NCI-H345 treated with DMSO at 0.1 percent for 48 hours (cell line): Measurements from ENCODE around the gene TMEM179.

Experiments used
- DNase-seq: peaks from one replicate; lab custom pipeline; 2025; ENCODE audit not compliant: unreplicated experiment; lab: John Stamatoyannopoulos, UW

TMEM179 gene

DNA sequence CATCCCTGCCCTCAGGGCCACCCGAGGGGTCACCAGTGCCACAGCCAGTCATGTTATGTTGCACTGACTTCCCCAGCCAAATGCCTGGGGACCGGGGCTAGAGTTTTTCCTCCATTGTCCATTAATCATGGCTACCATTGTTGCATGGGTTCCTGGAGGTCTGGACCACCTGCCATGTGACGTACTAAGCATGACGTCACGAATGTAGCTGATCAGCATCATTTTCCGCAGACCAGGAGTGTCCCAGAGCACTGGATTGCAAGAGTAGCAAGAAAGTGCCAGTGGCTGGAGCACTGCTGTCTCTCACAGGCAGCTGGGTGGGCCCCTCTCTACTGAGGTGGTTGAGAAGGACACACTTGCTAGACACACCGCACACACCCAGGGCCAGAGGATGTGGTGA is 31.9 kb downstream of the TMEM179 start:
- DNase-seq = no peak

DNA sequence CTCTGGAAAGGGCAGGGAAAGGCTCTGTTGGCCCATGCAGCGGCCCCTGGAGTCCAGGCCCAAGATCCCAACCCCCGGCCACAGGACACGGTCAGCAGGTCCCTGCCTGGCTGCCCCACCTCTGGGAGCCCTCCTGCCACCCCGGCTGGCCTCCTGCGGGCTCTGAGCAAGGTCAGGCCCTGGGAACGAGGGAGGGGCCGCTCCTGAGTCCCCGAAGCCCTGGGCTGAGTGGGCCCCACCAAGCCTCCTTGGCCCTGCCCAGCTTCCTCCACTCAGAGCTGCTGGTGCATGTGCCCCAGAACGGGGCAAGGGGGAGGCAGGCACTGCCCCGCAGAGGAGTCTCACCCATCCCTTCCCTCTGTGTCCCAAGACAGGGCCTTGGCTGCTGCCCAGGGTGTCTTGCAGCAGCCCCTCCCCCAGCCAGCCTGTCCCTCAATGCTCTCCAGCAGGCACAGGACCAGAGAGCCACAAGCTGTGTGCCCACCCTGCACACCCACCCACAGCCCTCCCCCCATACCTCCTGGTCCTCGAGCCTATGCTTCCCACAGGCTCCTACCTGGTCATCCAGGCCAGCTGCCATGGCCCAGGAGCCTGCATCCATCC is 32.4 kb downstream of the TMEM179 start:
- DNase-seq = no peak

DNA sequence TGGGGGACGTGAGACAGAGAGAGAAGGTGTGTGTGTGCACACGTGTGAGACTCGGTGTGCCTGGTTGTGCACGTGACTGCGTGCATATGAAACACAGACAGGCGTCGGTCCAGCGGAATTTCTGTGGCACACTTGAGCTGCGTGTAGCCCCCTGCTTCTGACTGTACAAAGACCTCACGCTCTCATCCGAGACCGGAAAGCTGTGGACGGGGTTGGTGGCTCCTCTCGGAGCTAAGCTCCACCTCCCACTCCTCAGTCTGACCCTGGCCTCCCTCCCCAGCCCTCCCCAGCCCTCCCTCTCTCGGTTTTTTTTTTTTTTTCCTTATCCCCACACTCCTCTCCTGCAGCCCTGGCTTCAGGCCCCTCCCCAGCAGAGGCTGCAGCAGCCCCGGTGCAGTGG is 33.3 kb downstream of the TMEM179 start:
- no peak for DNase-seq

DNA sequence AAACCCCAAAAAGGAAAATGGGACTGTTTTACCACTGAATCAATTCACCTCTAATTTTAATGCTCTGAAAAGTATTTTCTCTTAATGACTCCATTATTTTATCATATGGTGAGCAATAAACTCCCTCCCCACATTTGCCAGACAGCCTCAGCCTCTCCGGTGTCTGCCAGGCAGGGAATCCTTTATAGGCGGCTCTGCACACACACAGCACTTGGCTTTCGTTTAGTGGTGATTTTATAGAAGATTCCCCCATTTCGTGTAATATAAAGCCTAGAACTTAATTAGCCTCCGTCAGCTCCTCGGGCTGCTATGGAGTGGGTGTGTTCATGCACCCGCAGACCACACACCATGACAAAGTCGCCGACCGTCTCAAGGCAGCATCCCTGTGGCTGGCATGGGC is 35.1 kb downstream of the TMEM179 start:
- DNase-seq = no peak

DNA sequence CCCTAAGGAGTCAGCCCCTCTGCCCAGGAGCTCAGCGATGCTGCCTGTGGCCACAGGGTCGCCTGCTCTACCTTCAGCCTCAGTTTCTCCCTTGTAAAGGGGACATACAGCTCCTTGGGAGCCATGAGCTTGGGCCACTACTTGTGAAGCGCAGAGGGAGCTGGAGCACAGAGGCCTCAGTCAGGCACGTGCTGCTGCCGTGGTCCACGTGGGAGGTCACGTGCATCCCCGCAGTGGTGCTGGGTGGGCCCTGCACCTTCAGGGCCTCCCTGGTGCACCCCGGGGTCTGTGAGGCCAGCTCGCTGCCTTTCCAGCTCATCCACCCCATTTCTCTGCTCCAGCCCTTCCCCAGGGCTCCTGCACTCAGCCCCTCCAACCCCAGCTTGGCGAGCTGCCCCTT is 36.0 kb downstream of the TMEM179 start:
- no peak for DNase-seq

DNA sequence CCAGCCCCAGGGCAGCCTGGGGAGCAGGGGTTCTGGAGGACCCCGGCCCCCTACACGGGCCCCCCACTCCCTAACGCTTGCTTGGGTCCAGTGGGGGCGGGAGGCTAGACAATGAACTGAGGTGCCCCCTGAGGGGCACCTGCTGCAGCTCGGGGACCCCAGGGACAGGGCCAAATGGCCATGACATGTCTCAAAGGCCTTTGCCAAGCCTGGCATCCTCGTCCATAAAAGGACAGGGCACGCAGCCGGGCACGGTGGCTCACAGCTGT is 36.7 kb downstream of the TMEM179 start:
- DNase-seq = no peak

DNA sequence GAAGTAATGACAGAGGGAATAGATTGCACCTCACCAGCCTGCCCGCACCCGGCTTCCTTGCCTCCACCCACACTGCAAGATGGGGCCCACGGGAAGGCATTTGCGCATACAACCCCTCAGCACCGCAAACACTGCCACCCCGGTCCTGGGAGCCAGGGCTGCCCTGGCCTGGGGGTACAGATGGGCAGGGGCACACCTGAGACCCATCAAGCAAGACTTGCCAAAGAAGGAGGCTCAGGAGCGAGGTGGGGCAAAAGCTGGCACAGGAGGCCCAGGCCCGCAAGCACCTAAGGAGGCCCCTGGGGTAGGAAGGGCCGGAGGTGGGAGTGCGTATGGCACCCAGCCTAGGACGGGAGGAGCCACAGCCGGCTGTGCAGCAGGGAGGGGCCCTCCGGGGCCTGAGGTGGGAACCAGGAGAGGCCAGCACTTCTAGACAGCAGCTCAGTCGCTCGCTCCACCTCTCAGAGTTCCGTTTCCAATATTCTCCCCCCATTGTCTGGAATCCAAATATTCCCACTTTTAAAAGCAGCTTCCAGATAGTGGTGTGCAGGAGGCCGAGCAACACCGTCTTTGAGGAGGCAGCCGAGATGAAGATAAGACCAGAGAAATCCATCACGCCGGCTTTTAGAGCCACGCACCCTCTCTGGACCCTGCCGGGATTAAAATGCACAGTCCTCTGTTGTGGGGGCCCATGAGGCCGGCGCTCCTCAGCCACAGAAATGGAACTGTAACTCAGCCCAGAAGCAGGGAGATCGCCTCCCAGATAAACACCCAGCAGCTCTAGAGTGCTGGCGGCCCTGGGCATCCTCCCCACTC is 37.2 kb downstream of the TMEM179 start:
- no peak for DNase-seq

DNA sequence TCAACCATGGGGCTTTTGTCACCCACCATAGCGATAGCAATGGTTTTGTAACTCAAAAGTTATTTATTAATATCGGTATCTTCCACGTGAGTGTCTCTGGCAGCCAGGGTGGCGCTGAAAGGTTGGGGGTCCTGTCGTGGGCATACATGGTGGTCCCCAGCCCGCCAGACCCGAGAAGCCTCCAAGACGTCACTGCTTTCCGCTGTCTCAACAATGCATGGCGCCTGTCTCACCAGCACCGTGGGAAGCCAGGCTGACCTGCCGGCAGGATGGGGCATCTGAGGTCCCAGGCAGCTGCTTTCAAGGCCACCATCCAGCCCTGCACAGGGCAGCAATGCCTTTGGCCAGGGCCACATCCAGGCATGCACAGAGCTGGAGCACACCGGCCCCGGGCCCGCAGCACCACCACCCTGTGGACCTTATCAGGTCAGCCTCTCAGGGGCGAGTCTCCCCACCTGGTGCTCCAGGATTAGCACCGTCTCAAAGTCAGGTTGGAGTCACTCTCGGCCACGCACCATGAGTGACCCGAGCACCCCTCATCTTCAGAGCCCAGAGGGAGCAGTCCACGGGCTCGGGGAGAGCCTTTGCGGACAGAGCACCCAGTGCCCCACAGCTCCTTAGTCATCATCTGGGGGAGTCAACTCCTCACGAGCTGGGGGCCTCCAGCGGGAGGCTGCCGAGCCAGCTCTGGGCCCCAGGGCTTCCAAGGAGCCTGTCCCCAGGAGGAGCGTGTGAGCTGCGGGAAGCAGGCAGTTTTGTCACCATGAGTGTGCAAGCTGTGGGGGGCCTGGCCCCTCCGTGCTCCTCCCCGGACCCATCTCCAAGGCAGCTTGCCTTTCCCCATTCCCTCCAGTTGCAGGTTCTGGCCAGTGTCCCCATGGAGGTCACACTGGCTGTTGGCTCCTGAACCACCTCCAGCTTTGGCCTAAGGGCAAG is 39.6 kb downstream of the TMEM179 start:
- no peak for DNase-seq

DNA sequence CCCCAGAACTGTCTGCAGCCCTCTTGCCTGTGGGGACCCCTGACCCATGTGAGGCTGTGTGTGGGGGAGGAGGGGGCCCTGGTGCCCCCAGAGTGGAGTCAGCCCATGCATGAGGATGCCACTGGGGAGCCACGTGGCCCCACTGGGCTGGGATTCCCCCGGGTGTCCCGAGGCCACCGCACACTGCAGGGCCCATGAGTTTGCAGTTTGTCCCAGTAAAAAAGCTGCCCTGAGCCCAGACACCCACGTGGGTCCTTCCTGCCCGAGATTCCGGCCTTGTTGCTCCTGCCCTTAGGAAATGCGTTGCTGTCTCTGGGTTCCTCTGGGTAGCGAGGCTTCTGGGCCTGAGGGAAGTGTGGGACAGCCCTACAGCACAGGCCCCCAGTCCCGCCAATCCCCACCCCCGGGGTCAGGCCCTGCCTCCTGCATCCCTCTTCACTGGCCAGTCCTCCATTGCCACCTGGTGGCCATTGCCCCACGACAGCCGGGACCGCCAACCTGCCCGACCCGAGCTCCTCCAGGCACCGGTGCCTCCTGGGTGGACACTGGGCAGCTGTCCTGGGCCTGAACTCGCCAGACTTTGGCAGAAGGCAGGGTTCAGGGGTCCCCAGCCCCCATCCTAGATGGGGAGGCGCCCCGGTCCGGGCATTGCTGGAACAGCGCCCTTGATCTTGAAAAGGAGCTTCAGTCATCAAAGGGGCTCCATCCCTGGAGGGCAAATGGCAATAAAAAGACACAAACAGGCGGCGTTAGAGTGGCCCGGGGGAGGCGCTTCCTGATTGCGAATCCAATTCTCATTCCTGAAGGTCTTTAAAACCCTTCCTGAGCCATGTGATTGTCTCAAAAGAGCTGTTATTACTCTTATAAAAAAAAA is 40.6 kb downstream of the TMEM179 start:
- peak; percentile 49 for DNase-seq

DNA sequence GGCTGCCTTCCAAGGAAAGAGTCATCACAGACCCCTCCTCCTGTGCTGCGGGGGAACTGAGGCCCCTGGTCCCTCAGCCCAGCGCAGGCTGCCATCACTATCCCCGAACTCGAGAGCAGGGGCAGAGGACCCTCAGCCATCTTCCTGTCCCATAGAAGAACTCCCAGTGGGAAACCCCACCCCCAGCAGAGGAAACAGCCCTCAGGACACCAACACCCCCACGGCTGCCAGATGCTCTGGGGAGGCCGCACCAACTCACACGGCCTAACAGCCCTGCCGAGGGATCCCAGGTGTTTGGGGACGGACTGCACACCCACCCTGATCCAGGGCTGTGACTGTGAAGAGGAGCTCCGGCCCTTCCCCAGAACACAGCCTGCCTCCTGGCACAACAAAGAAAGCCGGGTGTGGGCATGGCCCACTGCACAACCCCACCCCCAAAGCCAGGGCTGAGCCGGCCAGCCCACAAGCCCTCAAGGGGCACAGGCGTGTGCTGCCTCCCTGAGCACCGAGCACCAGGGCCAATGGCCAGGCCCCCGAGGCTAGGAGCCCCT is 41.3 kb downstream of the TMEM179 start:
- DNase-seq = no peak

DNA sequence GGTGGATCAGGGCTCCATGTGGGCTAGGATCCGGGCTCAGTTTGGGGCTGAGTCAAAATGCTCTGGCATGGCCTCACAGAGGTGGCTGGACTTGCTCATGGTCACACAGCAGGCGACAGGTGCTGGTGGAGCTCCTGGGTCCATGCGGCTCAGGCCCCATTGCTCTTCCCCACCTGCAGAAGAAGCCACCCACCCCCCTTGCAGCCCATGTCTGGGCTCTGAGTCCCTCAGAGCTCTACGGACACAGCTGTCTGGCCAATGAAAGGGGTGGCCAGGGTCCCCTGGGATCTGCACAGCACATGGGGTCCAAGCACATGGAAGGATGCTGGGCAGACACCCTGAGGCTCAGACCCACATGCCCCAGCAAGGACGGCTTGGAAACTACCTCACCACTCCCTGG is 42.0 kb downstream of the TMEM179 start:
- no peak for DNase-seq

DNA sequence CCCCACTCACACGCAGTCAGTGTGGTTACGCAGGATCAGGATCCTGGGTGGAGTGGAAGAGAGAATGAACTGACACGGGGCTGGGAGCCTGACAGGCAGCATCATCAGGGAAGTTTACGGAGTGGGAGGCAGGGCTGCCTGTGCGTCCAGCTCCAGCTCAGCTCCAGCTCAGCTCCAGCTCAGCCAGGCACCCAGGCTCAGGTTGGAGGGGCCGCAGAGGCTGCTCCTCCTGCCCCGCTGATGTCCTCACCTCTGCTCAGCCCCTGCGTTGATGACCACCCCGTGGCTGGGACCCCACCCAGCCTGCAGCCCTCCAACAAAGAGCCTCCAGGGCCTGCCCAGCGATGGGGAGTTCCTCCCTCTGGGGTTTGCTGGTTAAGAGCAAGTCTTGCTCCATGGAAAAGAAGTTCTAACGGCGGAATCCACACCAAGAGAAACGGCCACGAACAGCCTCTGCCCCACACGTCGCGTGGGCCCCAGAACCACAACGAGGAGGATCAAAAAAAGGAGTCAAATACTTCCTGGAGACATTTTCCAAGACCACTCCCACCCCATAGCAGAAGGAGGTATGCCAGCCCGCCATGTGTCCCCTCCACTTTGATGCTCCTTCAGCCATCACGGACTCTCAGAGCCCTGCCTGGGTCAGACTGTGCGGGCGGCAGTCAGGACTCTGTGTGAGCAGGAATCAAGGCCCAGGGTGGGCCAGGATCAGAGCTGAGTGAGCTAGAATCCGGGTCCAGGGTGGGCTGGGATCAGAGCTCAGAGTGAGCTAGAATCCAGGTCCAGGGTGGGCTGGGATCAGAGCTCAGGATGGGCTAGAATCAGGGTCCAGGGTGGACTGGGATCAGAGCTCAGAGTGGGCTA is 42.7 kb downstream of the TMEM179 start:
- DNase-seq = no peak

DNA sequence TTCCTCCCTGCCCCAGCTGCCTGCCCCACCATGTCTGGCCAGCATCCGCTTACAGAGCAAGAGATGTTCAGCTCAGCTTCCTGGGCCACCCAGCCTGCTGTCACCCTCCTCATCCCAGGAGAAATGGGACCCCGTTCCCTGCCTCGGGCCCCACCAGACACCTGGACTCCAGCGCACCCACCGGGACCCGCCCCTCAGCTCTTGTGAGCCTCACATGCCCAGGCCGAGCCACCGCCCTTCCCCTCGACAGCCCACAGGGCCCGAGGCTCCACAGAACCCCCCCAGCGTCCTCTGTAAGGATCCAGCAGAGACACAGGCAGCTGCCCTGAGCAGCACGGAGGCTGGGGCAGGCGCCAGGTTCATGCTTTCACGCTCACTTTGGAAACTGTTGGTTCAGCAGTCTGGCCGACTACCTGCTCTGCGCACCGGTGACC is 43.4 kb downstream of the TMEM179 start:
- no peak for DNase-seq

DNA sequence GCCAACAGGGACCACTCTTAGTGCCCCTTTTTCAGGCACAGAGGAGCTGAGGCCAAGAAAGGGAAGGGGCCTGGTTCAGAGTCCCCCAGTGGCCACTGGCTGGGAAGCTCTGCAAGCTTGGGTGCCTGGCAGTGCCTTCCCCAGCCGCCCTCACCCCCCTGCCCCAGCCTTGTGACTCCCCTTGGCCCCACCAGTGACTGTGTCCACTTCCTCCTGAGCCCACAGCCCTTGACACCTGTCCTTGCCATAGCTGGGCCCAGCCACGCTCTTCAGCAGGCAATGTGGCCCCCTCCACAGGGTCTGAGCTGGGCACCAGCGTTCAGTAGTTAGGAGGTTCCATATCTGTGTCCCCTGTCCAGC is 44.0 kb downstream of the TMEM179 start:
- DNase-seq = no peak

DNA sequence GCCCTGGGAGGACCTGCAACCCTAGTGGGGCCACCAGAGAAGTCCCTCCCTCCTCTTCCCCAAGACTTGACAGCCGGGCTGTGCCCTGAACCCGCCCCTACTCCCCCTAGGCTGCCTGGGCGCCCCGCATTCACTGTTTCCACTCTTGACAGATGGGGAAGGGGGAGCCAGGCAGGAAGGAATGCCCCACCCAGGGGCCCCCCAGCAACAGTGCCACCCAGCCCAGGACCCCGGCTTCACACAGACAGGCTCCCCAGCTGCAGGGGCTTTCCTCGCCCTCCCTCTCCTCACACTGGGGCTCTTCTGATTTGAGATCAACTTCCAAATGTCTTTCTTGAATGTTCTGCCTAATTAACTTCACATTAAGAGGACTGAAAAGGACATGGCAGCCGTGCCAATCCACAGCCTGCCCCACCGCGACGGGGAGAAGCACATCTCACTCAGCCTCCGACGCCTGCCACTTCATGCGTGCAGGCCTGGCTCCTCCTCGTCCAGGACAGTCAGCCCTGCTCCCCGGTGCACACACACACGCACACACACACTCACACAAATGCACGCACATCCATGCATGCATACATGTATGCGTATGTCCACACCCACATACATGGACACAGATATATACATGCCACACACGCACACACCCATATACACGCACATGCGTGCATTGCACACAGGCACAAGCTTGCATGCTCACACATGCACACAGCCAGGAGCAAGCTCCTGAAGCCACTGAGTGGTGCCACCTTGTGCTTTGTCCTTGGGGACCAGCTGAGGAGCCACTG is 44.6 kb downstream of the TMEM179 start:
- no peak for DNase-seq

DNA sequence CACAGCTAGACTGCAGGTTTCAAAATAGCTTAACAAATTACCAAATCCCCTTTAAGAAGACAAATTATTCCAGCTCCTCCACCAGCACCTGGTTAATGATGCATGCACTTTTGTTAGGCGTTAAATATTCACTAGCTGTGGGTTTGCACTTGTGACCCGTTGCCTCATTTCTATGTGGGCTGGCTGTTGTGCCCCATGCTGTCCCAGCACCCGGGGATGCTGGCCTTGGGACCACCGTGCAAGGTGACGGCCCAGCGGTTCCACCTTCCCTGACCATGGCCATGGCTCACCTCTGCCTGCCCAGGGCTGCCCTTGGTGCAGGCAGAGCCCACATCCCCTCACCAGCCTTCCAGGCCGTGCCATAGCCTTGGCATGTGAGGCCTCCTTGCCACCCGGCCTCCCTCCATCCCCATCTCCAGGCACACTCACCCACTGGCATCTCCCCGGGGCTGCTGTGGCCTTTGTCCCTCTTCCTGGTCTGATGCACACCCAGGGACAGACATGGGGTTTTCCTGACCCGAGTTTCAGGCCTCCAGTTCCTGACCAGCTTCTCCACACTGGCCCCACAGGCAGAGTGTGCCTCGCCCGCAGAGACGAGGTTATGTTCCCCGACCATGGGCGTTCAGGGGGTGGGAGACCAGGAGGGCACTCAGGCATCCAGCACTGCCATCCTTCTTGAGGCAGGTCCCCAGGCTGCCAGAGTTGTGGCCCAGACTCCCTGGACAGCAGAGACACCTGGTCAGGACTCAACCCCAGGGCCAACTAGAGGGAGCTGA is 45.4 kb downstream of the TMEM179 start:
- no peak for DNase-seq

DNA sequence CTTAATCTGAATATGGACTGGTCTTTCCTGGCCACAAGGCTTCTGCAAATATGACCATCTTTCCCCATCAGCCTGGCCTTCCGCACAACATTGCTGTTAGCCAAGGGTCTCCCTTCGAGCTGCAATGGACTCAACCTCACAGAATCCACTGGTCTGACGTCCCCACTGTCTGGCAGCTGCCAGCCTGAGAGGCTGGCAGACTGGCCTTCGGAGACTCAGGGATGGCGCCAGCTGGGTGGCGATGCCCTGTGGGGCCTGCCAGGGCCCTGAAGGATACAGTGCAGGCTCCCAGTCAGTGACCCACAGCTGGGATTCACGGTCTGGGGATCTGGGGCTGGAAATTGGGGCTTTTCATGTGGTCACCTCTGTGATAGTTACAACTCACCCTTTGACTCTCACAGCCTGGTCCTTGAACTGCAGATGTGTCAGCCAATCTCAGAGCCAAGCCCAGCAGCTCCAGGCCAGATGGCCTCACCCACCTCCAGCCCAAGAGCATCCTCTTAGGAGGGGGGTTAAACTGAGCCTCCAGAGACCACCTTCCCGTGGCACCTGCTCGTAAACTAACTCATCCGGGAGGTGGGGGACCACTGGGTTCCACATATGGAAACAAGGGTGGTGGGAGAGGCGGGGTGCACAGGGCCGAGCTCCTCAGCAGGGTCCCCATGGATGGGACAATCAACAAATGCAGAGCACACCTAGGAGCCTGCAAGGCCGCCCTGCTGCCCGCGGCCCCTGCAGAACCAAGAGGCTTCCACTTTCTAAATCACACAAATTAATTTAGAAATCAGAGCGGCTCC is 46.1 kb downstream of the TMEM179 start:
- DNase-seq = no peak

DNA sequence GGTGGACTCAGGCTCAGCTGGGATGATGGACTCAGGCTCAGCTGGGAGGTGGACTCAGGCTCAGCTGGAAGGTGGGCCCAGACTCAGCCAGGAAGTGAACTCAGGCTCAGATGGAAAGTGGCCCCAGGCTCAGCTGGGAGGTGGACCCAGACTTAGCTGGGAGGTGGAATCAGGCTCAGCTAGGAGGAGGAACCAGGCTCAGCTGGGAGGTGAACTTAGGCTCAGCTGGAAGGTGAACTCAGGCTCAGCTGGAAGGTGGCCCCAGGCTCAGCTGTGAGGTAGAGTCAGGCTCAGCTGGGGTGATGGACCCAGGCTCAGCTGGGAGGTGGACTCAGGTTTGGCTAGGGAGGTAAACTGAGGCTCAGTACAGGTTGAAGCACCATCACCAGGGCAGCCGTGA is 46.8 kb downstream of the TMEM179 start:
- no peak for DNase-seq
